NCI-H2029 (cell line): Measurements from ENCODE around the gene RARB.

Source experiments
- DNase-seq: peaks from one replicate; lab custom pipeline; 2025; lab: John Stamatoyannopoulos, UW

The RARB gene

DNA sequence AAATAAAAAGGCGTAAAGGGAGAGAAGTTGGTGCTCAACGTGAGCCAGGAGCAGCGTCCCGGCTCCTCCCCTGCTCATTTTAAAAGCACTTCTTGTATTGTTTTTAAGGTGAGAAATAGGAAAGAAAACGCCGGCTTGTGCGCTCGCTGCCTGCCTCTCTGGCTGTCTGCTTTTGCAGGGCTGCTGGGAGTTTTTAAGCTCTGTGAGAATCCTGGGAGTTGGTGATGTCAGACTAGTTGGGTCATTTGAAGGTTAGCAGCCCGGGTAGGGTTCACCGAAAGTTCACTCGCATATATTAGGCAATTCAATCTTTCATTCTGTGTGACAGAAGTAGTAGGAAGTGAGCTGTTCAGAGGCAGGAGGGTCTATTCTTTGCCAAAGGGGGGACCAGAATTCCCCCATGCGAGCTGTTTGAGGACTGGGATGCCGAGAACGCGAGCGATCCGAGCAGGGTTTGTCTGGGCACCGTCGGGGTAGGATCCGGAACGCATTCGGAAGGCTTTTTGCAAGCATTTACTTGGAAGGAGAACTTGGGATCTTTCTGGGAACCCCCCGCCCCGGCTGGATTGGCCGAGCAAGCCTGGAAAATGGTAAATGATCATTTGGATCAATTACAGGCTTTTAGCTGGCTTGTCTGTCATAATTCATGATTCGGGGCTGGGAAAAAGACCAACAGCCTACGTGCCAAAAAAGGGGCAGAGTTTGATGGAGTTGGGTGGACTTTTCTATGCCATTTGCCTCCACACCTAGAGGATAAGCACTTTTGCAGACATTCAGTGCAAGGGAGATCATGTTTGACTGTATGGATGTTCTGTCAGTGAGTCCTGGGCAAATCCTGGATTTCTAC, at the start of gene RARB:
Gene RARB (plus strand): TSS at position 322 of the 847 bp plus-strand sequence. CDS start 469 bp downstream, at position 791.
- no peak for DNase-seq

DNA sequence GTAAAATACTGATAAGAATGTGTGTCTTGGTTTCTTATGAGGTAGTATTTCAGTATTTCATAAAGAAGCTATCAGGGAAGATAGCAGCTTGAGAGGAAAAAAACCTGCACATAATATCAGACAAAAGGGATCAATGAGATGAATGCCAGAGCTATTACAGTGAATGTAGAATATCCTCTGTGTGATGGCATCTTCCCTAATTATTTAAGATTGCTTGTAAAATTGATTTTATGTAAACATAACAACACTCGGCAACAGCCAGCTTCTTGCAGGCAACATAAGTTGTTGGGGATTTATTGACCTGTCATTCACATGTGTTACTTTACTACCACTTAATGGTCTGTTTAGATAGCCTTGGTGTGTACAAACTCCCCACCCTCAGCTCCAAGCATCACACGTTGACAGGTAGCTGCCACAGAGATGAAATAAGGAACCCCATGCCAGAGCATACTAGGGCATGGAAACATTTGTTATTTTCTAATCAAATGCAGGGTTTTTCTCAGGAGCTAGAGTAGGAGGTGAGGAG, 49.2 kb upstream of the RARB start:
- no peak for DNase-seq

DNA sequence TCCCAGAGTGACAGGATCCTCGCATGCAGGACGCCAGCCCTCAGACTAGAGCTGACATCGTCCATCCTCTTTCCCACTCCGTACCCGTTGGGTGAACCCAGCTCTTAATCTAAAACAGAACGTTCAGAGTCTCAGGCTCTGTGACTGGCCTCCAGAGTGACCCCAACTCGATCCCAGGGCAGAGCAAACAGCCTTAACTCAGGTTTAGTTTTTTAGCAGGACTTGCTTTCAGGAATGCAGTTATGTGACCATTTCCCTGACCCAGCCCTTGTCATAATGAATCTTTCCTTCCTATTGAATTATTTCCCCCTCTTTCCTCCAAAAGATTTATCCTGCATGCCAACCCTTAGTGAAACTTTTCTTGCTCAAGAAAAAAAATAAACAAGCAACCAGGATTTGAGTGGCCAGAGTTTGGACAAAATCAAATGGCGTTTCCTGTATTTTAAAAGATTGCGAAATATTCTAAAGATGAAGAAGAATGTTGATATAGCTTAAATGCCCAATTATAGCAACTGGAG, 47.8 kb upstream of the RARB start:
- DNase-seq, result no peak

DNA sequence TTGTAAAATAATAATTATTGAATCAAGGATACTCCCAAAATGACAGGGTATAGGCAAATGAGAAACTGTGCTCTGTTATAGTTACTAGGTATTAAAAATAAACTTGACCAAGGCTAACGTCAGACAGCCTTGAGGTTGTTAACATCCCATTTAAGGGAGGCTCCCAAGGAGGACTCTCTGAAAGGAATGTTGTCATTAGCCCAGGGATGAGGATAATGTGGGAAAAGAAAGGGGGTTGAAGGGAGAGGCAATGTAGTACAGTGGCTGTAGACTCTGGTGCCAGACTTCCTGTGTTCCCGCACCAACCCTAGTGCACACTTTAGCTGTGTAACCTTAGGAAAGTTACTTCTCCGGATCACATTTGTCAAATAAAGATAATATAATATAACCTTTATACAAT, 47.0 kb upstream of the RARB start:
- DNase-seq, result no peak

DNA sequence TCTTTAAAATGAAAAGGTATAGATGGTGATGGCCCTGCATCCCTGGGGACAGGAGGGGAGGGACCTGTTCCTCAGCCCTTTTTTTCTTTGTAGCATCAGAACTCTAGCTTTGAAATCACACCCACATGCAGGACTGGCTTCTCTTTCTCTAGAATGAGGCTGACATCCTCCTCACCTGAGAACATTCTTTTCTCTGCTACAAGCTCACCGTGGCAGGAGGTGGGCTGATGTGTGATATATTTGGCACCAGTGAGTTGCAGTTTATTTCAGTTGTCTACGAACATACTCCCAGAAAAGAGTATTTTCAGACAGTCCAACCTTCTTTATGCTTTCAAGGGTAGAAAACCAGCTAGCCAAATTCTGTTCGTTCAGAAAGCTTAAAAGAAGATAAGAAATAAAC, 43.6 kb upstream of the RARB start:
- no peak for DNase-seq

DNA sequence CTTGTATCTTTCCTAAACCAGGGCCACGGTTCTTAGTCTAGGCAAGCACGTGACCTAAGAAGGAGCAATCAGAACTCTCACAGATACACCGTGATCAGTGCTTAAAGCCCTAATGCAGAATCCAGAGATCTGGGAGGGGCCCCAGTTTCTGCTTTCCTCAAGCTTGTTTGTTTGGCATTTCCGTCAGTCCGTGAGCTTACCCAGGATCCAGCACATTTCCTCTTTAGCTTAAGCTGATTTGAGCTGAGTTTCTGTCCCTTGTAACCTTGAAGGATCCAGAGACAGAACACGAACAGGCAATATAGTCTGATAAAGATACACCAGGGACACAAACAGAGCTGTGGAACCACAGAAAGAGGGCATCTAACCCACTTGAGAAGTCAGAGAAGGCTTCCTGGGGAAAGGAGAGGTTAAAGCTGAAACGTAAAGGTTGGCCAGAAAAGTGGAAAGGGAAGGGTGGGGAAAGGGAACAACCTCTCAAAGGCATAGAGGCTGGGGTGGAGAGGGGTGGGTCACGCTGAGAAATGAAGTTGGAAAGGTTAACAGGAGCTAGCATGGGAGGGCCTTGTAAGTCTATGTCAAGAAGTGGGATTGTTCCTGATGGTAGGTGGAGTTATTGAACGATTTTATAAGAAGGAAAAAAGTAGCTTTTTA, 42.1 kb upstream of the RARB start:
- no peak for DNase-seq

DNA sequence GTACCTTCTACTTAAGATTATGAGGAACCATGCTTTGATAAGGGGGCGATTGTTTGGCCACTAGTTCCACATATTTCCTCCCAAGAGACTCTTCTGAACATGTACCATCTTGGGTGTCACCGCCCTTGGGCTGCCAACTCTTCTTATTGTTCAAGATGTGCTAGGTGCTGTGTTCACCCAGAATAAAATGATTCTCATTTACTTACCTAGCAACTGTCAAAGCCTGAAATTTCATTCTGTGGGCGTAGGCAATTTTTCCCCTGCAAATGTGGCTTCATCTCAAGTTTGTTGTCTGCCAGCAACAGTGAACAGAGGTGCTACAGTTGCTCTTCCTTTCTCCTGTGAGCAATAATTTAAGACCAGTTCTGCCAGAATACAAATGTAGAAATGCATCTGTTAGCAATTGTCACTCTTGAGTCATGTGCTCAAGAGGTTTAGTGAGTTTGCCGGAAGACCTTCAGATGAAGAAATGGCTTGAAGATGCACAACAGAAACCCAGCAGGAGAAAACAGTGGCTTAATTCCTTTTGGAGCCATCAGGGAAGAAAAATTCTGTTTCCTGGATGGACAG, 41.3 kb upstream of the RARB start:
- DNase-seq, result no peak

DNA sequence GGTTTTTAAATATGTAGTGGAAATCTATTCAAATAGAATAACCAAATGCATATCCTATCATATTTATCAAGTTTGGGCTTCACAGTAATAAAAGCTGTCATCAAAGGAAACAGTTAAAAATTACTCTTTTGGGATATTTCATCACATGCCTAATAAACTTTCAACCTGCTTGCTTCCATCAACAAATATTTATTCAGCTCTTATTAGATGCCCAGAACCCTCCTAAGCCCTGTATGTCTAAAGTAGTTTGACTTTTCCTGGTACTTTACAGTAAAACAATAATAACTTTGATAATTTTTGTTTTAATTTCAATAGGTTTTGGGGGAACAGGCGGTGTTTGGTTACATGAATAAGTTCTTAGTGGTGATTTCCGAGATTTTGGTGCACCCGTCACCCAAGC, 37.5 kb upstream of the RARB start:
- no peak for DNase-seq

DNA sequence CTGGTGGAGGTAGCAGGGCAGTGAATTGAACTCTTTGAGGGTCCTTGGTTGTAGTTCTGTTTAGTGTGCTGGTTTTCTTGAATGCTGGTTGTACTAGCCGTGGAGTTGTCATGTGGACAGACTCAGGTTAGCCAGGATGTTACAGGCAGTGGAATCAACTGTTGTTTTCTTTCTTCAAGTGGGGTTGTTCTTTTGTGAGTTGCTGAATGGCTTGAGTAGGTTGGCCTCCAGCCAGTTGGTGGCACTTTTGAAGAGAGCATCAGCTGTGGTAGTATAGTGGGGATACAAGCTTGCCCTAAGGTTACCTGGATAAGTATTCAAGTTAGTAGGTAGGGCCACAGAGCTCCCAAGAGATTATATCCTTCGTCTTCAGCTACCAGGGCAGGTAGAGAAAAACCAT, 31.8 kb upstream of the RARB start:
- DNase-seq, result no peak

DNA sequence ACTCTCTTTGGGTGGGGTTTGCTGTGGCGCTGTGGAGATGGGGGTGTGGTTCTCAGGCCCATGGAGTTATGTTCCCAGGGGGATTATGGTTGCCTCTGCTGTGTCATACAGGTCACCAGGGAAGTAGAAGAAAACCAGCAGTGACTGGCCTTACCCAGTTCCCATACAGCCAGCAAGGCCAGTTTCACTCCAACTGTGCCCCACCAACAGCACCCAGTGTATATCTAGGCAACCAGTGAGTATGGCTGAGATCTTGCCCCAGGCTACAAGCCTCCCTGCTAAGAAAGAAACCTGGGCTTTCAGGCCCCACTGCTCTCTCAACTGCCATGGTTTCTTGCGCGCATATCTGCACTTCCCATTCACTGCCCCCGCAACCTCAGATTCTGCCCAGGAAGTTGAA, 31.4 kb upstream of the RARB start:
- no peak for DNase-seq

DNA sequence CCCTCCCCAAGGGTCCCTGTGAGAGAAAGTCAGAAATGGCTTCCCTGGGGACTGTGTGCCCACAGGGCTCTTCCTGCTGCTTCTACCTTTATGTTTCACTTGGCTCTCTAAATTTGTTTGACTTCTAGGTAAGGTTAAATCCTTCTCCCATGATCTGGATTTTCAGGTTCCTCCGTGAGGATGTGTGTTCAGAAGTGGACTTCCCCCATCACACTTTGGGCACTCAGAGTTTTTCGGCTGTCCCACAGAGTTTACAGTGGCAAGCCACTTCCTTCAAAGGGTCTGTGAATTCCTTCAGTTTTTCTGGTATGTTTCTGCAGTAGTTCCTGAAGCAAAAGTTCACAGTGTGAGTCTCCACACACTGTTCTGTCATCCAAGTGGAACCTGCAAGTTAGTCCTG, 30.9 kb upstream of the RARB start:
- no peak for DNase-seq

DNA sequence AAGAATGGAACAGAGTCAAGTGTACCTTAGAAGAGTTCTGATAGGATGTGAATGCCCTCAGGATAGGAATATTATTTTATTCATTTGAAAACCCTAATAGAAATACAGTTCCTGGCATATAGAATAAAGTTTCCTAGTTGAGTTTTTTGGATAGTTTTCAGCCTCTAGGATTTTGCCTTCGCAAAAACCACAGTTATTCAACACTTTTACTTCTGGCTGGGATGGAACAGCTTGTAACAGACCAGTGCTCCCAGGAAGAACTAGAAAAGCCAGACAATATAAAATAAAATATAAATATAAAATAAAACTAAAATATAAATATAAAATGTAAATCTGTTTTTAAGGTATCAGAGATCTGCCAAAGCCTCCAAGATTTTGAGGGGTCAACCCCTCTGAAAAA, 27.5 kb upstream of the RARB start:
- no peak for DNase-seq

DNA sequence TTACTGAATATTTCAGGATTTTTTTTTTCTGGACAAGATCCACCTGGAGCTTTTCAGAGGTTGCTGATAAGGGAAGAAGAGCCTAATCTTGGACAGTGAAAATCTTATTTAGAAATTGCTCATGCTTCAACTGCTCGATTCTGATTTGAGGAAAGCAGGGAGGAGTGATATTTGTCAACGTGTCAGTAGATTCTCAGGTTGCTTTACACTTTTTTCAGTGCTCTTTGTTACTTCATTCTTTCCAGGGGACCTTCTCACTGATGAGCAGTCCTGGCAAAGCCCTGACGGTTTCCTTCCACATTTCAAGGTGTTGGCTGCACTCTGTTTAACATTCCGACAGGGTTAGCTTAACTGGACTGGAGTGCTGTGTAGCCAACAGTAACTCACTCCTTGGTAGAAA, 24.1 kb upstream of the RARB start:
- DNase-seq, result no peak

DNA sequence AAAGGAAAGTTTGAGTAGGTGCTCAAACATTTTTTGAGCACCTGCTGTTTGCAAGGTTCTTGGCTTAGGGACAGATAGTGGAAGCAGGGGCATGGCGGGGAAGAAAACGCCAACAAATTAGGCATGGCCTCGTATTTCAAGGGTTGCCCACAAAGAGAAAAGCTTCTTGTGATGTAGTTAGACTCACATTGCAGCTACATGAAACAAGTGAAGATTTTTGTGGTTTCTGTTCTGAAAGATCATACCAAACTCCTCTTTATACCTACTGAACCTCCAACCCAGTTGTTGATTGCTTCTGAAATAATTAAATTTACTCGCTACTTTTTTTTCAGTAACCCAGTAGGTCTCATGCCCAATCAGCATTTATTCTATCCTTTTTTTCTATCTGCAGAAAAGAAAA, 23.5 kb upstream of the RARB start:
- no peak for DNase-seq

DNA sequence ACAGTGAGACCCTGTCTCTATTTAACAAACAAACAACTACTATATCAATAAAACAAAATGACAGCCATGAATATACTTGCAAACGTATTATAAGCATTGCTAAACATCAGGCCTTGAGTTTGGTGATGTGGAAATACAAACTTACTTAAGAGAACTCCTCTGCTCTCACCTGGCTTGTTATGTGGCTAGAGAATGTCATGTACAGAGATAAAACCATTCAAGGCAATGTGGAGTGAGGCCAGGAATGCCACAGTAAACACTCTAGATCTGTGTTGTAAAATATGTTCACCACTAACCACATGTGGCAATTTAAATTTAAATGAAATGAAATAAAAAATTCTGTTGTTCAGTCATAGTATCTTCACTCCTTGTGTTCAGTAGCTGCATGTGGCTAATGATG, 22.7 kb upstream of the RARB start:
- no peak for DNase-seq

DNA sequence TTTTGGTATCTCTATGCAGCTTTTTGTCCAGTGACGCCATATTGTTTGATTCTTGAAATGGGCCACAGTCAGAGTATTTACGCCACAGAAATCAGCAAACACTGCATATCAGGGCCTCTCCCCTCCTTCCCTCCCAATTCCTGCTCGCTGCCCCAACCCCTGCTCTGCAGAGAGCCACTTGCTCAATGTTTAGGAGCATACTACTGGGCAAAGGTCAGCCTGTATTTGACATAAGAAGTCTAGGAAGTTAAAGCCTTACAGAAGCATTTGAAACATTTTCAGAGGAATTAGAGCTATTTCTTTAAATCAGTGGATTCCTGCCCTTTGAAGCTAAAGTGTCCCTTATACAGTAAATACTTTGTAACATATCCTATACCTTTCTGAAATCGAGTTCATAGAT, 17.4 kb upstream of the RARB start:
- DNase-seq, result no peak

DNA sequence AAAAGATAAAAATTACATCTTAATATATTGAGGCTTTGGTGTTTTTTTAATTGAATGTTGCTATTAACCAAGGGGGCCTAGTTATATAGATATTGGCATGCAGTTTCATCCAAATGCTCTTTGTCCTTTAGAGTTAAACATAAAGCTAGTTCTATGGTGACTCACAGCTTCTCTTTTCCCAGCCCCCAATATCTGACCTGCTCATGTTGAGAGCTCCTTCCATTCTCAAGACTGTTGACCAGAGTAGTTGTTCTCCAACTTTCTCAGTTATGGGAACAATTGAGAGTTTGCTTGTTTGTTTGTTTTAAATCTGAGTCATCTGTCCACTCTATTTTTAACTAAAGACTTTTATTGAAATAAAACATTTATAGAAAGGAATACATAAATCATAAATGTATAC, 15.8 kb upstream of the RARB start:
- DNase-seq, result no peak

DNA sequence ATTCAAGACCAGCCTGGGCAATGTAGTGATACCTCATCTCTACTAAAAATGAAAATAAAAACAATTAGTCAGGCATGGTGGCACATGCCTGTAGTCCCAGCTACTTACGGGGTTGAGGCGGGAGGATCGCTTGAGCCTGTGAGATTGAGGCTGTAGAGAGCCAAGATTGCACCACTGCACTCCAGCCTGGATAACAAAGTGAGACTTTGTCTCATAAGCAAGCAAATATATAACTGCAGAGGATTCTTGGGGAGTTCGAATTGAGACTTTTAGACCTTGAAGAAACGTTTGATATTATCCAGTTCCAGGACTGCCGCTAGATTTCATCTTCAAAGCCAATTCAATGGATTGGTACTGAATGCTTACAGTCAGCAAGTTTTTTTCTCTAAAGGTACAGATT, 11.9 kb upstream of the RARB start:
- DNase-seq, result no peak

DNA sequence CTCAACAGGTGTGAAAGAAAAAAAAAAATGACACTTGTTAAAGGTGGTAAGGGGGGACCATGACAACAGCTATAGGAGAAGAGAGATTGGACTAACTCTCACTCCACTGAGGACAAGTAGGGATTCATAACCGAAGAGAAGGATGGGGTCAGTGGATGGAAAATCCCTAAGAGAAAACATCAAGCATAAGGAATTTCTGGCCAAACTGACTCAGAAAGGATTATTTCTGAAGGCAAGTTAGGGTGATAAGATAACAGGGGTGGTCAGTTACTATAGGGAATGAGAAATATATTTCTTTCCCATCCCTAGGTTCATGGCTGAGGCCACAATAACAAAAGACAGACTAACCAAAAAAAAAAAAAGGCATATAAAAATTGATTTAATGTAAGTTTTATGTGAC, 9.5 kb upstream of the RARB start:
- DNase-seq, result no peak

DNA sequence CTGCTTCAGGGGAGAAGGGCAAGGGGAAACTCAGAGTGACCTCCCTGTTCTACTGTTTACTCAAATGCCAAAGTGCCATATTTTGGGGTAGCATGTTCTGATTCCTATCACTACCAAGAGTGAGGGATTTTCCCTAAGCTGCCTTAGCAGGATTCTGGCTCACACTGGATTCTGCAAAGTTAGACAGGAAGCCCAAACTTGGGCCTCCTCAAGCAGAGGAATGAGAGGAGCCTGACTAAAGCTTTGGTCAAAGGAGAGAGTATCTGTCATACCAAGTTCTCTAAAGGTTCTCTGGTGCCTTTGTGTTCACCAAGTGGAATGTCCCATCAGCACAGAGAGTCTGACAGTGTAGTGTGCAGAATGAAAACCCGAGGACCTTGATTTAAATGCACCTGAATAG, 8.8 kb upstream of the RARB start:
- DNase-seq, result no peak

DNA sequence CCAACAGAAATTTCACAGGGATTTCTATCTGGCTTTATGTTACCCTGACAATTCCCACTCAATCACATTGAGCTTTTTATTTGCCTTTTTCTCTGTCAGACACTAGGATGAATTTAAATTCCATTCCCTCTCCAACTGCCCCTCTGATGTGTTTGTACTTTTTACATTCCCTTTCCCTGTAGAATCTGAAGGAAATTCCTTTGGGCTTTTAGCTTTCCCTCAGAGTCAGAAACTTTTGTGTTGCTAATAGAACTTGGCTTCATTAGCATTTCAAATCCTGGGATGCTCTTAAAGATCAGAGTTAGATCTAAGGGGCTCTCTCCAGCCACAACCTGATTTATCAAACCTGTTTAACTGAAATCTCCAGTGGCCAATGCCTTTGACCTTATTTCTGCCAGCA, 7.9 kb upstream of the RARB start:
- DNase-seq, result no peak

DNA sequence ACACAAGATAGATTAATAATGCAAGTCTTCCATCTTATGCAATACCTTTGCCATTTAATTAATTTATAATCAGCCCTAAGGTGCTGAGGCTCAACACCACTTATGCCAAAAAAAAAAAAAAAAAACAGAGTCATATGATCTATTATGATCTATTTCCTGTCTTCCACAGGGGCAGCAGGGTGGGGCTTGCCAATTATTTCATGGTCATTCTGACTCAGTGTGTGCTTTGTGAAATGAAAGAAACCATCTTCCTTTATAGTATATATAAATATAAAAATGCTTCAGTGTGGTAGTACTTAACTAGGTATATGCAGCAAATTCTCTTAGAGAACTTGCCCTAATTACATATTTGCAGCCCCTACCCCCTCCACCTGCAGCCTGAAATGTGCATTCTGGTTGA, 7.2 kb upstream of the RARB start:
- DNase-seq, result no peak

DNA sequence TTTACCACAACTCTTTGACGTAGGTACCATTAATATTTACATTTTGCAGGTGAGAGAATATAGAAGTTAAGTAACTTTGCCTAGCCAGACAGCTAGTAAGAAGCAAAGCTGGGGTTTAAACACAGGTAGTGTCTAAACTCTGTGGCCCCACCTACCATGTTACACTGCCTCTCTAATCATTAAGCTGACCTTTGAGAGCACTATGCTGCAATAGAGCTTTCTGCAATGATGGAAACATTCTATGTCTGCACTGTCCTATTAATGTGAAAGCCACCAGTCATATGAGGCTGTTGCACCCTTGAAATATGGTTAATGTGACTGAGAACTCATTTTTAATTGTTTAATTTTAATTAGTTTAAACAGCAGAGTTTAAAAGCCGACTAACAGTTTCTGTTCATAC, 6.3 kb upstream of the RARB start:
- no peak for DNase-seq
